H1 (cell line): ENCODE results near the gene DIP2C. TPM values are rescaled to one million over a fixed set of nuclear protein-coding genes. Genes with fewer than 3 reads are reported as not detected.

ENCODE experiments used
- CTCF ChIA-PET: fragments of 300-600 bp; sonication (Branson Sonifier 250); formaldehyde crosslinking; loops from one replicate; lab custom pipeline; 2021; ENCODE audit not compliant: partially characterized antibody; lab: Charles Lee
- POLR2A ChIA-PET: fragments of 300-600 bp; sonication (Branson Sonifier 250); formaldehyde crosslinking; loops from one replicate; lab custom pipeline; 2021; ENCODE audit warnings: inconsistent platforms; ENCODE audit not compliant: partially characterized antibody; lab: Charles Lee
- DNase-seq, 2 experiments: peaks; one replicate each; pipeline versions ENCODE4 v3.0.0 to v3.0.0-alpha.2; 2010 to 2022; ENCODE audit warnings: low spot score in 2 of 2, low read depth in 1 of 2, mixed read lengths in 1 of 2
- FAIRE-seq: peaks from 2 replicates; lab custom pipeline; 2011; peaks lifted over from hg19 to GRCh38; lab: Jason Lieb, UNC
- H2AFZ ChIP-seq: 2 replicates; pipeline ENCODE4 v1.8.1; 2012; ENCODE audit warnings: low read length, inconsistent platforms
- H2AK5ac ChIP-seq: 2 replicates; pipeline ENCODE4 v1.6.1; 2013; ENCODE audit warnings: low read depth, low read length
- H2BK120ac ChIP-seq: replicated peaks from 2 replicates; pipeline ENCODE3; 2013; ENCODE audit warnings: low read depth, low read length, inconsistent platforms
- H2BK12ac ChIP-seq: 2 replicates; pipeline ENCODE4 v1.6.1; 2013; ENCODE audit warnings: low read depth, low read length
- H2BK15ac ChIP-seq: 2 replicates; pipeline ENCODE4 v1.6.1; 2013; ENCODE audit warnings: low read length
- H2BK20ac ChIP-seq: 2 replicates; pipeline ENCODE4 v1.6.1; 2013; ENCODE audit warnings: low read length
- H2BK5ac ChIP-seq: 2 replicates; pipeline ENCODE4 v1.6.1; 2013; ENCODE audit warnings: low read depth, low read length
- H3K14ac ChIP-seq: 2 replicates; pipeline ENCODE4 v1.6.1; 2013; ENCODE audit warnings: inconsistent platforms; ENCODE audit not compliant: insufficient read length
- H3K18ac ChIP-seq: 2 replicates; pipeline ENCODE4 v1.6.1; 2013; ENCODE audit warnings: low read length; ENCODE audit errors: extremely low read depth
- H3K23ac ChIP-seq: 2 replicates; pipeline ENCODE4 v1.6.1; 2013; ENCODE audit warnings: inconsistent platforms; ENCODE audit not compliant: insufficient read length
- H3K23me2 ChIP-seq: 2 replicates; pipeline ENCODE4 v1.6.1; 2013; ENCODE audit warnings: low read depth, low read length
- H3K27ac ChIP-seq: 2 replicates; pipeline ENCODE4 v1.6.1; 2011; ENCODE audit warnings: low read depth, low read length, inconsistent platforms
- H3K27me3 ChIP-seq, 4 experiments: replicated peaks in 1 of 4; 1 replicate in 1 of 4; 2 replicates in 3 of 4; pipeline versions ENCODE4 v1.6.1 to v1.8.1; 2011 to 2013; ENCODE audit warnings: low read length in 3 of 4, mild to moderate bottlenecking in 3 of 4, inconsistent platforms in 2 of 4, mixed read lengths in 2 of 4, moderate library complexity in 1 of 4; ENCODE audit not compliant: control insufficient read depth in 3 of 4, insufficient read depth in 3 of 4; ENCODE audit errors: extremely low read depth in 1 of 4
- H3K36me3 ChIP-seq, 4 experiments: 2 replicates each; pipeline versions ENCODE4 v1.6.1 to v1.8.1; 2011 to 2013; ENCODE audit warnings: mild to moderate bottlenecking in 4 of 4, low read length in 3 of 4, moderate library complexity in 2 of 4, control low read depth in 1 of 4, inconsistent platforms in 1 of 4; ENCODE audit not compliant: insufficient read depth in 4 of 4, control insufficient read depth in 2 of 4
- H3K4ac ChIP-seq: replicated peaks from 2 replicates; pipeline ENCODE3; 2013; ENCODE audit warnings: low read length, low read depth, mixed read lengths, inconsistent platforms; ENCODE audit not compliant: insufficient read length
- H3K4me1 ChIP-seq, 4 experiments: replicated peaks in 1 of 4; 1 replicate in 1 of 4; 2 replicates in 3 of 4; pipeline versions ENCODE4 v1.6.1 to v1.8.1; 2011 to 2013; ENCODE audit warnings: low read length in 3 of 4, inconsistent platforms in 2 of 4, mixed read lengths in 1 of 4; ENCODE audit not compliant: insufficient read depth in 4 of 4, control insufficient read depth in 3 of 4
- H3K4me2 ChIP-seq, 2 experiments: 2 replicates each; pipeline versions ENCODE4 v1.6.1 to v1.8.1; 2011 to 2013; ENCODE audit warnings: low read depth in 2 of 2, low read length in 2 of 2, control low read depth in 1 of 2, inconsistent platforms in 1 of 2, mild to moderate bottlenecking in 1 of 2; ENCODE audit not compliant: insufficient read depth in 1 of 2
- H3K4me3 ChIP-seq, 4 experiments: fragments of 200-600, 300-600 bp in 1 of 4; sonication (generic), shearing (Covaris generic), sonication (Bioruptor Twin) in 1 of 4; 2 replicates each; pipeline versions ENCODE4 v1.5.1 to v1.8.1; 2011 to 2016; ENCODE audit warnings: low read length in 4 of 4, low read depth in 3 of 4, control low read depth in 2 of 4, inconsistent platforms in 2 of 4, mild to moderate bottlenecking in 2 of 4, mixed read lengths in 1 of 4, moderate library complexity in 1 of 4; ENCODE audit not compliant: insufficient read depth in 2 of 4; ENCODE audit errors: extremely low read depth in 1 of 4
- H3K56ac ChIP-seq: replicated peaks from 2 replicates; pipeline ENCODE3; 2013; ENCODE audit warnings: low read depth, mild to moderate bottlenecking, mixed read lengths, low read length, inconsistent platforms; ENCODE audit not compliant: insufficient read length
- H3K79me1 ChIP-seq: 2 replicates; pipeline ENCODE4 v1.6.1; 2013; ENCODE audit warnings: low read depth, low read length, control low read depth
- H3K79me2 ChIP-seq, 2 experiments: 2 replicates each; pipeline versions ENCODE4 v1.6.1 to v1.8.1; 2012 to 2013; ENCODE audit warnings: low read length in 2 of 2, mild to moderate bottlenecking in 2 of 2, inconsistent platforms in 1 of 2; ENCODE audit not compliant: insufficient read depth in 2 of 2, control insufficient read depth in 1 of 2
- H3K9ac ChIP-seq, 4 experiments: replicated peaks in 1 of 4; 1 replicate in 1 of 4; 2 replicates in 3 of 4; pipeline versions ENCODE4 v1.6.1 to v1.8.1; 2011 to 2013; ENCODE audit warnings: low read depth in 3 of 4, low read length in 3 of 4, control low read depth in 2 of 4, mild to moderate bottlenecking in 2 of 4, moderate library complexity in 2 of 4, inconsistent platforms in 1 of 4; ENCODE audit errors: extremely low read depth in 1 of 4
- H3K9me3 ChIP-seq, 2 experiments: 2 replicates each; pipeline versions ENCODE4 v1.6.1 to v1.8.1; 2012 to 2013; ENCODE audit warnings: mild to moderate bottlenecking in 2 of 2, moderate library complexity in 2 of 2, control low read depth in 1 of 2, inconsistent platforms in 1 of 2, low read depth in 1 of 2, low read length in 1 of 2, mixed read lengths in 1 of 2; ENCODE audit not compliant: insufficient read depth in 2 of 2
- H4K20me1 ChIP-seq, 2 experiments: replicated peaks in 1 of 2; 2 replicates each; pipeline versions ENCODE3 to v1.8.1; 2011 to 2013; ENCODE audit warnings: inconsistent platforms in 2 of 2, low read length in 2 of 2, mild to moderate bottlenecking in 1 of 2; ENCODE audit not compliant: insufficient read depth in 2 of 2, control insufficient read depth in 1 of 2
- H4K5ac ChIP-seq: 2 replicates; pipeline ENCODE4 v1.6.1; 2013; ENCODE audit warnings: low read length, low read depth, mixed read lengths, inconsistent platforms; ENCODE audit not compliant: insufficient read length
- H4K8ac ChIP-seq: 2 replicates; pipeline ENCODE4 v1.8.0; 2013; ENCODE audit warnings: mild to moderate bottlenecking, moderate library complexity, low read length, inconsistent platforms; ENCODE audit not compliant: insufficient read depth; ENCODE audit errors: extremely low read depth
- H4K91ac ChIP-seq: replicated peaks from 2 replicates; pipeline ENCODE3; 2013; ENCODE audit warnings: low read length, mixed read lengths, inconsistent platforms; ENCODE audit not compliant: insufficient read length
- BACH1 ChIP-seq: IDR thresholded peaks from 2 replicates; pipeline ENCODE4 v1.6.1; 2012; ENCODE audit warnings: low read length, improper control_type of control experiment
- CEBPB ChIP-seq: IDR thresholded peaks from 2 replicates; pipeline ENCODE4 v1.6.1; 2012; ENCODE audit warnings: low read depth, low read length
- EZH2 ChIP-seq: fragments of 200-600 bp; sonication (generic); IDR thresholded peaks from 2 replicates; pipeline ENCODE4 v1.7.1; 2012; ENCODE audit warnings: low read depth, mild to moderate bottlenecking, moderate library complexity, low read length, inconsistent platforms; ENCODE audit not compliant: severe bottlenecking
- HDAC6 ChIP-seq: IDR thresholded peaks from one replicate; pipeline ENCODE4 v1.7.1; 2012; ENCODE audit warnings: low read depth, mild to moderate bottlenecking, inconsistent platforms, low read length, moderate library complexity
- JUND ChIP-seq: IDR thresholded peaks from 2 replicates; pipeline ENCODE4 v1.6.1; 2011; ENCODE audit warnings: mild to moderate bottlenecking, improper control_type of control experiment, low read length
- RBBP5 ChIP-seq: IDR thresholded peaks from 2 replicates; pipeline ENCODE4 v1.7.1; 2012; ENCODE audit warnings: low read depth, mild to moderate bottlenecking, inconsistent platforms, low read length, moderate library complexity, borderline replicate concordance
- RFX5 ChIP-seq: IDR thresholded peaks from 2 replicates; pipeline ENCODE4 v1.6.1; 2011; ENCODE audit warnings: low read depth, low read length, improper control_type of control experiment, borderline replicate concordance
- SAP30 ChIP-seq: fragments of 300-600 bp; sonication (generic); IDR thresholded peaks from 2 replicates; pipeline ENCODE4 v1.7.1; 2012; ENCODE audit warnings: low read length, moderate library complexity, mild to moderate bottlenecking, inconsistent platforms; ENCODE audit not compliant: insufficient read depth, insufficient replicate concordance
- SP4 ChIP-seq: IDR thresholded peaks from 2 replicates; pipeline ENCODE4 v1.6.1; 2012; ENCODE audit warnings: low read length, inconsistent platforms
- TBP ChIP-seq: IDR thresholded peaks from 2 replicates; pipeline ENCODE4 v1.6.1; 2011; ENCODE audit warnings: low read depth, low read length, improper control_type of control experiment
- TCF12 ChIP-seq: IDR thresholded peaks from 2 replicates; pipeline ENCODE4 v1.6.1; 2011; ENCODE audit warnings: low read depth, mild to moderate bottlenecking, low read length
- YY1 ChIP-seq: IDR thresholded peaks from 2 replicates; pipeline ENCODE4 v1.6.1; 2011; ENCODE audit warnings: low read depth, mild to moderate bottlenecking, low read length
- WGBS, 2 experiments: shearing (Covaris generic) in 1 of 2; methylation state at CpG; one replicate each; pipeline versions ENCODE4 v1.1.6 to v1.1.7; 2013 to 2015; ENCODE audit warnings: low lambda C conversion rate in 2 of 2, mixed read lengths in 2 of 2, inconsistent platforms in 1 of 2, low coverage in 1 of 2, missing lambda C conversion rate in 1 of 2; ENCODE audit not compliant: insufficient replicate concordance in 2 of 2, insufficient coverage in 1 of 2, insufficient read length in 1 of 2; ENCODE audit errors: extremely low coverage in 1 of 2, missing lambda C conversion rate in 1 of 2; 5-methylcytosine and 5-hydroxymethylcytosine counted together
- polyA plus RNA-seq, 7 experiments: library from polyadenylated mRNA; depleted of rRNA in 3 of 7; stranded (reverse) in 5 of 7; unstranded in 2 of 7; fragments of >200 nt in 5 of 7; fragments of 200-250 nt in 2 of 7; gene quantifications; 1 replicate in 5 of 7; 2 replicates in 1 of 7; 4 replicates in 1 of 7; pipeline versions ENCODE4 v1.2.1 to v1.2.3, GENCODE V29; 2011 to 2013; ENCODE audit warnings: missing spikeins in 2 of 7, mixed read lengths in 2 of 7
- total RNA-seq: library from RNA; stranded (reverse); fragmentation: NEBNext Ultra II Directional; extraction: Animal tissue kit (Norgen Biotek cat#: 25700); gene quantifications from 2 replicates; pipeline ENCODE4 v1.2.1, GENCODE V29; 2021
- TF ChIP-seq, protein P1 (sequence below): IDR thresholded peaks from 2 replicates; pipeline ENCODE4 v1.6.1; 2011; ENCODE audit warnings: low read depth, mild to moderate bottlenecking, low read length; ENCODE audit not compliant: insufficient read depth

Gene DIP2C
- total and polyA plus RNA-seq, 2 of the 8 experiments (the other 6 are each of a cell fraction or from before 2014, with no cell fraction given): 3.8 to 9.3 TPM

DNA sequence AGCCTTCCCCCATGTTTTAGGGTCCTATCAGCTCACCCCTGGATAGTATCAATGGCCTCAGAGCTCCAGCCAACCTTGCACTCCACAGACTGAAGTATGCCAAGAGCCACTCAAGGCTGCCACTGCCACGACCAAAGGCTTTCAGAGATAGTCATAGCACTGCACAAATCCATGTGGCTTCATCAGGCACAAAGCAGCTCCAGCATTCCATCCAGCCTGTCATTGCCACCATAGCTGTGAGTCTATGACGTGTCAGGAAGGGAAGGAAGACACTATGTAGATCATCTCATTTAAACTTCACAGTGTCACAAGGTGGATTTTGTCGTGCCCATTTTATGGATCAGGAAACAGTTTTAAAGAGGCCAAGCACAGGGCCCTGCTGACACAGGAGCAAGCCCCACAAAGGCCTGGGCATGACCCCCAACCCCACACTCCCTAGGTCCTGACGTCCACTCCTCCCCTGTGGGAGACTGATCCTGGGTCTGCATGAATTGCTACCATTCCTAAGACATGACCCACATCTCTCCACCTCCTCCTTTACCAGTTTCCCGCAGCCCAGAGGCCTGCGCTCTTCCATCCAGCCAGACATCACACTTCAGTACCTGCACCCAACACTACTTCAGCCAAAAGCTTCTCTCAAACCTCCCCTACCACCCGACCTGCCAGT lies 119.4 kb downstream of the DIP2C start:
- H3K23ac ChIP-seq: no peak overlapping the region
- ChIA-PET CTCF (interaction anchor here (1.0 to 1.6 kb wide), 3 partner anchors 12 to 219 kb away, joined by 3 to 5 read pairs (median 4); no protein-coding TSS in a partner anchor), POLR2A (no interaction called here)
- no peak overlapping the region for H2BK15ac ChIP-seq
- no peaks in the 10 kb centered on the region for H3K23me2 ChIP-seq
- no peak overlapping the region for H2BK5ac ChIP-seq
- no peak overlapping the region for H2BK120ac ChIP-seq
- H3K4ac ChIP-seq: no peak overlapping the region
- no peak overlapping the region for H3K27ac ChIP-seq
- no peaks in the 10 kb centered on the region for H3K36me3 ChIP-seq
- 94% methylated on average over 7 of the region's 7 CpGs; no CpG with 5 or more reads in 1 of the 2 experiments for WGBS, 2 experiments
- H3K9me3 ChIP-seq: no peaks in the 10 kb centered on the region
- H3K27me3 ChIP-seq: no peaks in the 10 kb centered on the region
- no peak overlapping the region for H4K5ac ChIP-seq
- H3K14ac ChIP-seq: no peak overlapping the region
- H3K9ac ChIP-seq: no peak overlapping the region
- H3K79me1 ChIP-seq: peaks cover 10% of the 10 kb centered on the region
- H4K91ac ChIP-seq: no peak overlapping the region
- DNase-seq (no peak), FAIRE-seq (no peak)
- H3K4me3 ChIP-seq: no peak overlapping the region
- H4K20me1 ChIP-seq: peaks cover 3 to 4% of the 10 kb centered on the region in 2 experiments
- H2AK5ac ChIP-seq: no peak overlapping the region
- H2BK20ac ChIP-seq: no peak overlapping the region
- H2BK12ac ChIP-seq: no peak overlapping the region
- H3K79me2 ChIP-seq: peaks cover 0 to 19% of the 10 kb centered on the region in 2 experiments; a peak in 2 of 4 replicates
- H2AFZ ChIP-seq: no peak overlapping the region
- H4K8ac ChIP-seq: no peak overlapping the region; the same call in 1 of the 2 replicates
- no peak overlapping the region for H3K18ac ChIP-seq
- no peaks in the 10 kb centered on the region; a peak in 3 of 7 replicates for H3K4me1 ChIP-seq
- no peak overlapping the region for H3K56ac ChIP-seq
- no peak overlapping the region for H3K4me2 ChIP-seq
- TF ChIP-seq JUND: no peak
- TF ChIP-seq CEBPB: no peak
- TF ChIP-seq, protein P1, sequence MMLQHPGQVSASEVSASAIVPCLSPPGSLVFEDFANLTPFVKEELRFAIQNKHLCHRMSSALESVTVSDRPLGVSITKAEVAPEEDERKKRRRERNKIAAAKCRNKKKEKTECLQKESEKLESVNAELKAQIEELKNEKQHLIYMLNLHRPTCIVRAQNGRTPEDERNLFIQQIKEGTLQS: no peak
- no peak for TF ChIP-seq RFX5
- TF ChIP-seq SAP30: no peak
- TF ChIP-seq TBP: no peak
- TF ChIP-seq BACH1: no peak
- TF ChIP-seq SP4: no peak
- no peak for TF ChIP-seq TCF12
- no peak for TF ChIP-seq EZH2
- no peak for TF ChIP-seq YY1
- TF ChIP-seq HDAC6: no peak
- TF ChIP-seq RBBP5: no peak
